ENCODE measurements around the gene PXN.

The PXN gene

GRCh38 chr12:120278137-120279069 is 12.9 kb upstream of the PXN start:
- no peak for TF ChIP-seq CTCF (IDR thresholded peaks at IDR 0.05; ENCODE audit: insufficient read depth, low read length, missing control alignments)
- no peak for DNase-seq (ENCODE audit: low read depth, low spot score)
- POLR2A ChIA-PET, result no interaction called here
- CTCF ChIA-PET, result interaction anchor here (1.1 to 1.2 kb wide), 2 partner anchors 11 to 57 kb away, joined by 3 to 4 read pairs; no protein-coding TSS in a partner anchor
- no peak overlapping the region for H3K4me3 ChIP-seq (ENCODE audit: low read depth, low read length)

- CTCF ChIA-PET, result interaction anchor here (3.5 to 4.3 kb wide), 2 partner anchors 10 to 48 kb away, joined by 16 to 38 read pairs; no protein-coding TSS in a partner anchor
- no peak overlapping the region for H3K4me3 ChIP-seq (ENCODE audit: low read depth, low read length)
- DNase-seq (ENCODE audit: low read depth, low spot score), result no peak
- POLR2A ChIA-PET, result no interaction called here
- TF ChIP-seq CTCF (IDR thresholded peaks at IDR 0.05; ENCODE audit: insufficient read depth, low read length, missing control alignments), result no peak
Observed at GRCh38 chr12:120276734-120277133, 11.2 kb upstream of the PXN start.

- CTCF ChIA-PET, result interaction anchor here (0.6 to 26.2 kb wide), 7 partner anchors 8 to 100 kb away, joined by 3 to 1066 read pairs (median 23); partner anchors contain the start of gene RPLP0
- POLR2A ChIA-PET, result interaction anchor here (0.6 kb wide), 2 partner anchors 66 to 67 kb away, joined by 3 read pairs; partner anchors contain the start of gene RPLP0
- no peak for DNase-seq (ENCODE audit: low read depth, low spot score)
- H3K4me3 ChIP-seq (ENCODE audit: low read depth, low read length), result no peak overlapping the region
- no peak for TF ChIP-seq CTCF (IDR thresholded peaks at IDR 0.05; ENCODE audit: insufficient read depth, low read length, missing control alignments)
Observed at GRCh38 chr12:120267736-120268135, 2.2 kb upstream of the PXN start.

- no peak for DNase-seq (ENCODE audit: low read depth, low spot score)
- ChIA-PET POLR2A (interaction anchor here (0.6 to 8.1 kb wide), 6 partner anchors 9 to 1959 kb away, joined by 3 to 134 read pairs (median 16); partner anchors contain the start of genes RNU4-2 and RPLP0), CTCF (interaction anchor here (0.6 to 26.2 kb wide), 20 partner anchors 10 to 370 kb away, joined by 3 to 1066 read pairs (median 6); partner anchors contain the start of genes RNU4-1, RNU4-2, RPLP0 and SIRT4)
- H3K4me3 ChIP-seq (ENCODE audit: low read depth, low read length), result no peak overlapping the region
- no peak for TF ChIP-seq CTCF (IDR thresholded peaks at IDR 0.05; ENCODE audit: insufficient read depth, low read length, missing control alignments)
Observed at GRCh38 chr12:120266180-120266870, 795 bp upstream of the PXN start.

GRCh38 chr12:120264904-120265472 is 542 bp downstream of the PXN start:
- ChIA-PET POLR2A (interaction anchor here (1.0 to 8.1 kb wide), 9 partner anchors 8 to 69 kb away, joined by 3 to 134 read pairs (median 5); partner anchors contain the start of genes RNU4-2 and RPLP0), CTCF (interaction anchor here (0.8 to 26.2 kb wide), 16 partner anchors 10 to 65 kb away, joined by 3 to 1066 read pairs (median 8); partner anchors contain the start of genes RNU4-1, RNU4-2, RPLP0 and SIRT4)

More at GRCh38 chr12:120264904-120265472, 542 bp downstream of the PXN start:
- DNase-seq (ENCODE audit: low read depth, low spot score), result no peak
- TF ChIP-seq CTCF (IDR thresholded peaks at IDR 0.05; ENCODE audit: insufficient read depth, low read length, missing control alignments), result no peak
- peak overlapping the region; percentile 81 for H3K4me3 ChIP-seq (ENCODE audit: low read depth, low read length)
